ENCODE results near the gene AMPD1.
A peak's percentile ranks its signal among the peaks of the same experiment; 100 is the strongest.

The AMPD1 gene

DNA sequence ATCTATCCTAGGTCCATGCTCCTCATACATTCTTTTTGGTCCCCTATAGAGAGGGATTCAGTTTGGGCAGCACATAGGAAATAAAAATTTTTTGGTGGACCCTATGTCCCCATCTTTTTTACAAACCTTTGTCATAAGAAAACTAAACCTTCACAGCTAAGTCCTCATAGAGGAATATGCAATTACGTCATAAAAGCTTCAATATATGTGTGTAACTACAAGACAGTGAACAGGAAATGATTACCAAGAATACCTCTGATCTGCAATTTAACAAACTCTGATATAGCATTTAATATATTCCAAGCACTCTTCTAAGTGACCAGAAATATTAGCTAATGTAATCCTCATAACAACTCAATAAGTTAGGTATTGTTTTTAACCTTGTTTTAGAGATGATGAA, 19.2 kb downstream of the AMPD1 start:
- TF ChIP-seq EZH2 (optimal IDR thresholded peaks at IDR 0.05; ENCODE audit: low read depth, low read length): no peak
- TF ChIP-seq, protein P1, sequence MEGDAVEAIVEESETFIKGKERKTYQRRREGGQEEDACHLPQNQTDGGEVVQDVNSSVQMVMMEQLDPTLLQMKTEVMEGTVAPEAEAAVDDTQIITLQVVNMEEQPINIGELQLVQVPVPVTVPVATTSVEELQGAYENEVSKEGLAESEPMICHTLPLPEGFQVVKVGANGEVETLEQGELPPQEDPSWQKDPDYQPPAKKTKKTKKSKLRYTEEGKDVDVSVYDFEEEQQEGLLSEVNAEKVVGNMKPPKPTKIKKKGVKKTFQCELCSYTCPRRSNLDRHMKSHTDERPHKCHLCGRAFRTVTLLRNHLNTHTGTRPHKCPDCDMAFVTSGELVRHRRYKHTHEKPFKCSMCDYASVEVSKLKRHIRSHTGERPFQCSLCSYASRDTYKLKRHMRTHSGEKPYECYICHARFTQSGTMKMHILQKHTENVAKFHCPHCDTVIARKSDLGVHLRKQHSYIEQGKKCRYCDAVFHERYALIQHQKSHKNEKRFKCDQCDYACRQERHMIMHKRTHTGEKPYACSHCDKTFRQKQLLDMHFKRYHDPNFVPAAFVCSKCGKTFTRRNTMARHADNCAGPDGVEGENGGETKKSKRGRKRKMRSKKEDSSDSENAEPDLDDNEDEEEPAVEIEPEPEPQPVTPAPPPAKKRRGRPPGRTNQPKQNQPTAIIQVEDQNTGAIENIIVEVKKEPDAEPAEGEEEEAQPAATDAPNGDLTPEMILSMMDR (IDR thresholded peaks at IDR 0.05; ENCODE audit: low read length): no peak
- TF ChIP-seq EZH2phosphoT487 (IDR thresholded peaks at IDR 0.05; ENCODE audit: low read length): no peak
- peaks cover 10% of the 10 kb centered on the region for H3K4me1 ChIP-seq (ENCODE audit: low read length)
- no peaks in the 10 kb centered on the region for H3K27me3 ChIP-seq (replicated peaks; ENCODE audit: insufficient read depth, low read length)
- peaks cover 8% of the 10 kb centered on the region for H3F3A ChIP-seq (ENCODE audit: insufficient read depth, low read length)
- DNase-seq: no peak
- no peak overlapping the region for H3K4me3 ChIP-seq (ENCODE audit: low read length)
- no peak overlapping the region for H3K4me2 ChIP-seq (ENCODE audit: low read depth, low read length)
- no peaks in the 10 kb centered on the region for H3K36me3 ChIP-seq (replicated peaks; ENCODE audit: insufficient read depth, low read length)
- no peak overlapping the region for H3K9ac ChIP-seq (ENCODE audit: low read length)
- H3K9me2 ChIP-seq (replicated peaks; ENCODE audit: insufficient read depth, low read length): no peaks in the 10 kb centered on the region
- H3K27ac ChIP-seq (ENCODE audit: low read length): no peak overlapping the region
- H3K9me3 ChIP-seq (replicated peaks; ENCODE audit: insufficient read depth, low read length): no peaks in the 10 kb centered on the region
- no peaks in the 10 kb centered on the region for H3K79me2 ChIP-seq (ENCODE audit: low read length)
- no peaks in the 10 kb centered on the region for H4K20me1 ChIP-seq (ENCODE audit: insufficient read depth, low read length)
- no peak overlapping the region for H2AFZ ChIP-seq (ENCODE audit: low read length)

DNA sequence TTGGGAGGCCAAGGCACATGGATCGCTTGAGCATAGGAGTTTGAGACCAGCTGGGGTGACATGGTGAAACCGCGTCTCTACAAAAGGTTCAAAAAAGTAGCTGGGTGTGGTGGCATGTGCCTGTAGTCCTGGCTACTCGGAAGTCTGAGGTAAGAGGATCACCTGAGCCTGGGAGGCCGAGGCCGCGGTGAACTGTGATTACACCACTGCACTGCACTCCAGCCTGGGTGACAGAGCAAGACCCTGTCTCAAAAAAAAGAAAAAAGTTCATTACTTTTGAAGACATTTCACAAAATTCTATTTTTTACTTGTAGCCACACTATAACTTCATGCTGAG, 23.4 kb downstream of the AMPD1 start:
- Histone ChIP-seq H3K27me3 (replicated peaks; ENCODE audit: insufficient read depth, low read length) (no peaks in the 10 kb centered on the region), H3K9ac (ENCODE audit: low read length) (peak overlapping the region; percentile 40), H3K4me3 (ENCODE audit: low read length) (peak overlapping the region; percentile 15; the same call in 1 of the 2 replicates), H3K79me2 (ENCODE audit: low read length) (peaks cover 26% of the 10 kb centered on the region), H2AFZ (ENCODE audit: low read length) (0 out of 2 replicates have a peak overlapping the region, but pooled peaks have one; percentile 42), H4K20me1 (ENCODE audit: insufficient read depth, low read length) (no peaks in the 10 kb centered on the region), H3K9me2 (replicated peaks; ENCODE audit: insufficient read depth, low read length) (no peaks in the 10 kb centered on the region), H3K4me1 (ENCODE audit: low read length) (peaks cover 10% of the 10 kb centered on the region), H3K9me3 (replicated peaks; ENCODE audit: insufficient read depth, low read length) (no peaks in the 10 kb centered on the region), H3K36me3 (replicated peaks; ENCODE audit: insufficient read depth, low read length) (no peaks in the 10 kb centered on the region), H3K27ac (ENCODE audit: low read length) (peak overlapping the region; percentile 83), H3K4me2 (ENCODE audit: low read depth, low read length) (peak overlapping the region; percentile 55; the same call in 1 of the 2 replicates), H3F3A (ENCODE audit: insufficient read depth, low read length) (peaks cover 21% of the 10 kb centered on the region)
- TF ChIP-seq EZH2phosphoT487 (IDR thresholded peaks at IDR 0.05; ENCODE audit: low read length) (no peak), EZH2 (optimal IDR thresholded peaks at IDR 0.05; ENCODE audit: low read depth, low read length) (no peak)
- TF ChIP-seq, protein P1 (IDR thresholded peaks at IDR 0.05; ENCODE audit: low read length): no peak
- peak; percentile 14 for DNase-seq

DNA sequence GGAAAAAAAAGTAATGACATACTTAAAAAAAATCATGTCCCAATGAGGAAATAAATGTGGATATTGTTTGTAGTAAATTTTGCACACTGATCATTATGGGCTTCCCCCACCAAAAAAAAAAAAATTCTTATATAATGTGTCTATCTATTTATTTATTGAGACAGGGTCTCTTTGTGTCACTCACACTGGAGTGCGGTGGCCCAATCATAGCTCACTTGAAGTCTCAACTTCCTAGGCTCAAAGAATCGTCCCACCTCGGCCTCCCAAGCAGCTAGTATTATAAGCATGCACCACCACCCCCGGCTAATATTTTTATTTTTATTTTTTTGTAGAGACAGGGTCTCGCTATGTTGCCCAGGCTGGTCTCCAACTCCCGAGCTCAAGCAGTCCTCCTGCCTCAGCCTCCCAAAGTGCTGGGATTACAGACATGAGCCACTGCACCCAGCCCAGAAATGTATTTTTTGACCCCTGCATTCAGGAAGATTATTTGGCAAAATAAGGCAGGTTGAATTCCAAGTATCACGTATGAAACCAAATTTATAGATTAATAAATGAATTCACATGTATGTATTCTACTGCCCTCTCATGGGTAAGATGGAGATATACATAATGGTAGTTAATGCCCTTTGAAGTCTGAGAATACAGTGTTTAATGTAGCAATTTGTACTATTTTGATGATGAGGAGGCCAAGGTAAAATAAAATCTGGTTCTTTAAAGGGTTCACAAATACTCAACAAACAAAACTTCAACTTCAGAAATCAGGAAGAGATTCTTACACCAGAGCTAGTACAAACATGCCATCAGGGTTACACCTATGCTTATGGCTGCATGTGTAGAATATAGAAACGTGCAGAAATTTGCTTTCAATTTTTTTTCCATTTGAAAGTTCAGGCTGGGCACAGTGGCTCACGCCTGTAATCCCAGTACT, 24.1 kb downstream of the AMPD1 start:
- Histone ChIP-seq H3K4me3 (ENCODE audit: low read length) (peak overlapping the region; percentile 15; the same call in 1 of the 2 replicates), H3K27me3 (replicated peaks; ENCODE audit: insufficient read depth, low read length) (no peaks in the 10 kb centered on the region), H3K4me2 (ENCODE audit: low read depth, low read length) (peak overlapping the region; percentile 55), H3K79me2 (ENCODE audit: low read length) (peaks cover 33% of the 10 kb centered on the region), H3K27ac (ENCODE audit: low read length) (peak overlapping the region; percentile 83), H4K20me1 (ENCODE audit: insufficient read depth, low read length) (no peaks in the 10 kb centered on the region), H3K9me2 (replicated peaks; ENCODE audit: insufficient read depth, low read length) (no peaks in the 10 kb centered on the region), H3K4me1 (ENCODE audit: low read length) (peaks cover 10% of the 10 kb centered on the region), H2AFZ (ENCODE audit: low read length) (0 out of 2 replicates have a peak overlapping the region, but pooled peaks have one; percentile 42), H3F3A (ENCODE audit: insufficient read depth, low read length) (peaks cover 21% of the 10 kb centered on the region), H3K36me3 (replicated peaks; ENCODE audit: insufficient read depth, low read length) (no peaks in the 10 kb centered on the region), H3K9ac (ENCODE audit: low read length) (peak overlapping the region; percentile 40; the same call in 1 of the 2 replicates), H3K9me3 (replicated peaks; ENCODE audit: insufficient read depth, low read length) (no peaks in the 10 kb centered on the region)
- TF ChIP-seq EZH2phosphoT487 (IDR thresholded peaks at IDR 0.05; ENCODE audit: low read length) (no peak), EZH2 (optimal IDR thresholded peaks at IDR 0.05; ENCODE audit: low read depth, low read length) (no peak)
- TF ChIP-seq, protein P1 (IDR thresholded peaks at IDR 0.05; ENCODE audit: low read length): peak; percentile 34
- peak; percentile 10 for DNase-seq
